ENCODE data around the gene APC2.

DNA sequence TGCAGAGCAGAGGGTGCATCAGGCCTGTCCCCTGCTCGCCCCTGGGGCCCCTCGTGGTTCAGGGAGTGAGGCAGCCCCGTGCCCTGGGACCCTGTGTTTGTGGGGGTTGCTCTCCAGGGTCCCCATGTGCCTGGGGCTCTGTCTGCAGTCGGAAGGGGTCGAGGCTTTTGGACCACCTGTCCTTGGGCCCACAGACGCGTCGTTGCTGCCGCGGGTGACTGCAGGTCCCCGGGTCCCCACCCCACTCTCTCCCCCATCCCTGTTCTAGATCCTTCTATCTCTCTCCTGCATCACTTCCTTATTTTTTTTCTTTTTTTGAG is 38.3 kb downstream of the APC2 start:
- TF ChIP-seq, protein P1, sequence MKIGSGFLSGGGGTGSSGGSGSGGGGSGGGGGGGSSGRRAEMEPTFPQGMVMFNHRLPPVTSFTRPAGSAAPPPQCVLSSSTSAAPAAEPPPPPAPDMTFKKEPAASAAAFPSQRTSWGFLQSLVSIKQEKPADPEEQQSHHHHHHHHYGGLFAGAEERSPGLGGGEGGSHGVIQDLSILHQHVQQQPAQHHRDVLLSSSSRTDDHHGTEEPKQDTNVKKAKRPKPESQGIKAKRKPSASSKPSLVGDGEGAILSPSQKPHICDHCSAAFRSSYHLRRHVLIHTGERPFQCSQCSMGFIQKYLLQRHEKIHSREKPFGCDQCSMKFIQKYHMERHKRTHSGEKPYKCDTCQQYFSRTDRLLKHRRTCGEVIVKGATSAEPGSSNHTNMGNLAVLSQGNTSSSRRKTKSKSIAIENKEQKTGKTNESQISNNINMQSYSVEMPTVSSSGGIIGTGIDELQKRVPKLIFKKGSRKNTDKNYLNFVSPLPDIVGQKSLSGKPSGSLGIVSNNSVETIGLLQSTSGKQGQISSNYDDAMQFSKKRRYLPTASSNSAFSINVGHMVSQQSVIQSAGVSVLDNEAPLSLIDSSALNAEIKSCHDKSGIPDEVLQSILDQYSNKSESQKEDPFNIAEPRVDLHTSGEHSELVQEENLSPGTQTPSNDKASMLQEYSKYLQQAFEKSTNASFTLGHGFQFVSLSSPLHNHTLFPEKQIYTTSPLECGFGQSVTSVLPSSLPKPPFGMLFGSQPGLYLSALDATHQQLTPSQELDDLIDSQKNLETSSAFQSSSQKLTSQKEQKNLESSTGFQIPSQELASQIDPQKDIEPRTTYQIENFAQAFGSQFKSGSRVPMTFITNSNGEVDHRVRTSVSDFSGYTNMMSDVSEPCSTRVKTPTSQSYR (CRISPR knock-in tag; IDR thresholded peaks at IDR 0.05), result no peak
- TF ChIP-seq TEAD4 (CRISPR knock-in tag; IDR thresholded peaks at IDR 0.05), result no peak
- no peak for TF ChIP-seq PREB (CRISPR knock-in tag; IDR thresholded peaks at IDR 0.05; ENCODE audit: borderline replicate concordance)
- TF ChIP-seq, protein P2, sequence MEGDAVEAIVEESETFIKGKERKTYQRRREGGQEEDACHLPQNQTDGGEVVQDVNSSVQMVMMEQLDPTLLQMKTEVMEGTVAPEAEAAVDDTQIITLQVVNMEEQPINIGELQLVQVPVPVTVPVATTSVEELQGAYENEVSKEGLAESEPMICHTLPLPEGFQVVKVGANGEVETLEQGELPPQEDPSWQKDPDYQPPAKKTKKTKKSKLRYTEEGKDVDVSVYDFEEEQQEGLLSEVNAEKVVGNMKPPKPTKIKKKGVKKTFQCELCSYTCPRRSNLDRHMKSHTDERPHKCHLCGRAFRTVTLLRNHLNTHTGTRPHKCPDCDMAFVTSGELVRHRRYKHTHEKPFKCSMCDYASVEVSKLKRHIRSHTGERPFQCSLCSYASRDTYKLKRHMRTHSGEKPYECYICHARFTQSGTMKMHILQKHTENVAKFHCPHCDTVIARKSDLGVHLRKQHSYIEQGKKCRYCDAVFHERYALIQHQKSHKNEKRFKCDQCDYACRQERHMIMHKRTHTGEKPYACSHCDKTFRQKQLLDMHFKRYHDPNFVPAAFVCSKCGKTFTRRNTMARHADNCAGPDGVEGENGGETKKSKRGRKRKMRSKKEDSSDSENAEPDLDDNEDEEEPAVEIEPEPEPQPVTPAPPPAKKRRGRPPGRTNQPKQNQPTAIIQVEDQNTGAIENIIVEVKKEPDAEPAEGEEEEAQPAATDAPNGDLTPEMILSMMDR (IDR thresholded peaks at IDR 0.05), result no peak
- no peak for TF ChIP-seq ATF6 (CRISPR knock-in tag; IDR thresholded peaks at IDR 0.05)

Measured in WTC11 (cell line).